K562 (cell line): ENCODE data around the gene ARHGAP33. TPM values are rescaled to one million over a fixed set of nuclear protein-coding genes. Genes with fewer than 3 reads are reported as not detected.

ENCODE experiments used
- ASH1L ChIP-seq: fragments of 450-650 bp; IDR thresholded peaks from 2 replicates; pipeline ENCODE4 v1.6.1; 2018; ENCODE audit warnings: borderline replicate concordance, mild to moderate bottlenecking, low read depth; ENCODE audit not compliant: partially characterized antibody
- ATF1 ChIP-seq, 2 experiments: fragments of 450-650 bp in 1 of 2; IDR thresholded peaks; 2 replicates each; pipeline ENCODE4 v1.6.1; 2016; ENCODE audit warnings: missing compliant biosample characterization in 1 of 2, missing genetic modification characterization in 1 of 2
- BRF2 ChIP-seq: IDR thresholded peaks from 3 replicates; pipeline ENCODE4 v1.6.1; 2011; ENCODE audit warnings: borderline replicate concordance, mild to moderate bottlenecking; ENCODE audit not compliant: insufficient read length, insufficient read depth
- CBFB ChIP-seq: sonication (generic); formaldehyde crosslinking; IDR thresholded peaks from 2 replicates; pipeline ENCODE4 v1.4.0; 2020; ENCODE audit warnings: mild to moderate bottlenecking, missing genetic modification reagents
- EP400 ChIP-seq: fragments of 450-650 bp; IDR thresholded peaks from 2 replicates; pipeline ENCODE4 v1.6.1; 2017; ENCODE audit warnings: antibody characterized with exemption, mild to moderate bottlenecking, moderate library complexity
- EZH2 ChIP-seq: IDR thresholded peaks from 2 replicates; pipeline ENCODE4 v1.6.1; 2012; ENCODE audit warnings: low read depth, mild to moderate bottlenecking, inconsistent platforms, low read length, borderline replicate concordance
- HDAC2 ChIP-seq: fragments of 450-650 bp; IDR thresholded peaks from 2 replicates; pipeline ENCODE4 v1.6.1; 2016; ENCODE audit warnings: mild to moderate bottlenecking
- HIVEP1 ChIP-seq: fragments of 250-450 bp; sonication (Bioruptor Pico); IDR thresholded peaks from 2 replicates; pipeline ENCODE4 v1.4.0; 2020; ENCODE audit warnings: mild to moderate bottlenecking
- HNRNPLL ChIP-seq: fragments of 200-400 bp; formaldehyde crosslinking; IDR thresholded peaks from 2 replicates; pipeline ENCODE4 v1.6.1; 2017; ENCODE audit warnings: low read length, low read depth, mild to moderate bottlenecking; ENCODE audit not compliant: poor library complexity, severe bottlenecking
- KLF16 ChIP-seq: IDR thresholded peaks from 2 replicates; pipeline ENCODE4 v1.6.1; 2016; ENCODE audit warnings: antibody characterized with exemption
- L3MBTL2 ChIP-seq: fragments of 450-650 bp; IDR thresholded peaks from 2 replicates; pipeline ENCODE4 v1.6.1; 2016; ENCODE audit warnings: mild to moderate bottlenecking, moderate library complexity
- NFE2L1 ChIP-seq: fragments of 450-650 bp; IDR thresholded peaks from 2 replicates; pipeline ENCODE4 v1.6.1; 2016; ENCODE audit warnings: missing genetic modification characterization, low read depth, mild to moderate bottlenecking, missing compliant biosample characterization, moderate library complexity, borderline replicate concordance
- PCBP1 ChIP-seq: fragments of 200-400 bp; formaldehyde crosslinking; IDR thresholded peaks from 2 replicates; pipeline ENCODE4 v1.6.1; 2018; ENCODE audit warnings: mild to moderate bottlenecking, low read depth, low read length; ENCODE audit not compliant: poor library complexity, severe bottlenecking
- RBBP5 ChIP-seq: fragments of 200-600 bp; sonication (generic); IDR thresholded peaks from 2 replicates; pipeline ENCODE4 v1.6.1; 2012; ENCODE audit warnings: borderline replicate concordance, mild to moderate bottlenecking, low read length, control low read depth, inconsistent platforms; ENCODE audit not compliant: insufficient read depth, poor library complexity, severe bottlenecking
- TAF9B ChIP-seq: fragments of 450-650 bp; IDR thresholded peaks from 2 replicates; pipeline ENCODE4 v1.6.1; 2018; ENCODE audit warnings: mild to moderate bottlenecking; ENCODE audit not compliant: partially characterized antibody
- TBP ChIP-seq: optimal IDR thresholded peaks from 2 replicates; pipeline ENCODE3; 2011; ENCODE audit warnings: low read depth, low read length, improper control_type of control experiment
- ZFP36 ChIP-seq: fragments of 150-350 bp; IDR thresholded peaks from 2 replicates; pipeline ENCODE4 v1.6.1; 2018; ENCODE audit warnings: low read length, low read depth; ENCODE audit not compliant: partially characterized antibody
- ZNF143 ChIP-seq: sonication (generic); formaldehyde crosslinking; IDR thresholded peaks from 2 replicates; pipeline ENCODE4 v1.9.0; 2022; ENCODE audit warnings: mild to moderate bottlenecking, missing genetic modification reagents
- polyA plus RNA-seq, 8 experiments: library from polyadenylated mRNA; depleted of rRNA in 4 of 8; stranded (reverse) in 5 of 8; unstranded in 3 of 8; fragments of >200 nt; fragmentation: Nextera tagmentation in 2 of 8; fragmentation: Illumina TruSeq in 1 of 8; extraction: Ambion mirVana in 2 of 8; extraction: Trizol in 1 of 8; gene quantifications; 2 replicates each; pipeline versions ENCODE4 v1.2.1 to v1.2.3, GENCODE V29; 2011 to 2014; ENCODE audit warnings: inconsistent platforms in 1 of 8, missing spikeins in 1 of 8
- total RNA-seq, 7 experiments: library from RNA; depleted of rRNA in 6 of 7; stranded (reverse); fragments of >200 nt in 6 of 7; fragmentation: Illumina TruSeq in 2 of 7; extraction: Trizol in 2 of 7; gene quantifications; 2 replicates each; pipeline versions ENCODE4 v1.2.1 to v1.2.3, GENCODE V29; 2011 to 2021; ENCODE audit warnings: low replicate concordance in 1 of 7
- TF ChIP-seq, protein P1 (sequence below): sonication (generic); formaldehyde crosslinking; IDR thresholded peaks from 2 replicates; pipeline ENCODE4 v1.9.0; 2022; ENCODE audit warnings: mild to moderate bottlenecking, missing genetic modification reagents
- TF ChIP-seq, protein P2 (sequence below): fragments of 250-450 bp; sonication (Bioruptor Pico); IDR thresholded peaks from 2 replicates; pipeline ENCODE4 v1.8.0; 2021; ENCODE audit warnings: moderate library complexity, mild to moderate bottlenecking, inconsistent platforms
- TF ChIP-seq, protein P3 (sequence below): fragments of 450-650 bp; IDR thresholded peaks from 2 replicates; pipeline ENCODE4 v1.6.1; 2014; ENCODE audit warnings: low read depth, mild to moderate bottlenecking, moderate library complexity, borderline replicate concordance

ARHGAP33 gene
- total and polyA plus RNA-seq, 9 of the 15 experiments (the other 6 are each of a cell fraction or from before 2014, with no cell fraction given): 0.06 to 26.6 (median 1.6) TPM; not detected in 1

GRCh38 chr19:35745328-35746086, 29.9 kb upstream of the ARHGAP33 start, which contains the start of the genes PSENEN and U2AF1L4 (continued):
- TF ChIP-seq TBP (peak; percentile 59), RBBP5 (no peak), ZNF143 (CRISPR knock-in tag) (peak; percentile 87), L3MBTL2 (no peak), TAF9B (no peak), HNRNPLL (peak; percentile 50), ASH1L (no peak), ATF1 (CRISPR knock-in tag; IDR thresholded peaks at IDR 0.05) (peak; percentile 39; the same call in 1 of the 2 replicates), ATF1 (tag; IDR thresholded peaks at IDR 0.05) (peak; percentile 93), PCBP1 (no peak), NFE2L1 (no peak), HIVEP1 (no peak), CBFB (CRISPR knock-in tag) (no peak), BRF2 (no peak), HDAC2 (peak; percentile 19; the same call in 1 of the 2 replicates), ZFP36 (no peak), KLF16 (no peak), EP400 (peak; percentile 24; the same call in 1 of the 2 replicates), EZH2 (no peak)
- TF ChIP-seq, protein P1, sequence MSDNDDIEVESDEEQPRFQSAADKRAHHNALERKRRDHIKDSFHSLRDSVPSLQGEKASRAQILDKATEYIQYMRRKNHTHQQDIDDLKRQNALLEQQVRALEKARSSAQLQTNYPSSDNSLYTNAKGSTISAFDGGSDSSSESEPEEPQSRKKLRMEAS (CRISPR knock-in tag): no peak
- TF ChIP-seq, protein P2, sequence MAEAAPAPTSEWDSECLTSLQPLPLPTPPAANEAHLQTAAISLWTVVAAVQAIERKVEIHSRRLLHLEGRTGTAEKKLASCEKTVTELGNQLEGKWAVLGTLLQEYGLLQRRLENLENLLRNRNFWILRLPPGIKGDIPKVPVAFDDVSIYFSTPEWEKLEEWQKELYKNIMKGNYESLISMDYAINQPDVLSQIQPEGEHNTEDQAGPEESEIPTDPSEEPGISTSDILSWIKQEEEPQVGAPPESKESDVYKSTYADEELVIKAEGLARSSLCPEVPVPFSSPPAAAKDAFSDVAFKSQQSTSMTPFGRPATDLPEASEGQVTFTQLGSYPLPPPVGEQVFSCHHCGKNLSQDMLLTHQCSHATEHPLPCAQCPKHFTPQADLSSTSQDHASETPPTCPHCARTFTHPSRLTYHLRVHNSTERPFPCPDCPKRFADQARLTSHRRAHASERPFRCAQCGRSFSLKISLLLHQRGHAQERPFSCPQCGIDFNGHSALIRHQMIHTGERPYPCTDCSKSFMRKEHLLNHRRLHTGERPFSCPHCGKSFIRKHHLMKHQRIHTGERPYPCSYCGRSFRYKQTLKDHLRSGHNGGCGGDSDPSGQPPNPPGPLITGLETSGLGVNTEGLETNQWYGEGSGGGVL (CRISPR knock-in tag): no peak
- TF ChIP-seq, protein P3, sequence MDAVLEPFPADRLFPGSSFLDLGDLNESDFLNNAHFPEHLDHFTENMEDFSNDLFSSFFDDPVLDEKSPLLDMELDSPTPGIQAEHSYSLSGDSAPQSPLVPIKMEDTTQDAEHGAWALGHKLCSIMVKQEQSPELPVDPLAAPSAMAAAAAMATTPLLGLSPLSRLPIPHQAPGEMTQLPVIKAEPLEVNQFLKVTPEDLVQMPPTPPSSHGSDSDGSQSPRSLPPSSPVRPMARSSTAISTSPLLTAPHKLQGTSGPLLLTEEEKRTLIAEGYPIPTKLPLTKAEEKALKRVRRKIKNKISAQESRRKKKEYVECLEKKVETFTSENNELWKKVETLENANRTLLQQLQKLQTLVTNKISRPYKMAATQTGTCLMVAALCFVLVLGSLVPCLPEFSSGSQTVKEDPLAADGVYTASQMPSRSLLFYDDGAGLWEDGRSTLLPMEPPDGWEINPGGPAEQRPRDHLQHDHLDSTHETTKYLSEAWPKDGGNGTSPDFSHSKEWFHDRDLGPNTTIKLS: peak; percentile 62; the same call in 1 of the 2 replicates
